22Rv1 (cell line): ENCODE data around the gene CTCF.

Experiments
- ZFX ChIP-seq: fragments of 450-650 bp; IDR thresholded peaks from 2 replicates; pipeline ENCODE4 v1.6.1; 2017; ENCODE audit warnings: antibody characterized with exemption, borderline replicate concordance
- TF ChIP-seq, protein P1 (sequence below): fragments of 450-650 bp; IDR thresholded peaks from 2 replicates; pipeline ENCODE4 v1.5.1; 2017; ENCODE audit warnings: mild to moderate bottlenecking

GRCh38 chr16:67664258-67664657 lies 101.9 kb downstream of the CTCF start:
- TF ChIP-seq, protein P1, sequence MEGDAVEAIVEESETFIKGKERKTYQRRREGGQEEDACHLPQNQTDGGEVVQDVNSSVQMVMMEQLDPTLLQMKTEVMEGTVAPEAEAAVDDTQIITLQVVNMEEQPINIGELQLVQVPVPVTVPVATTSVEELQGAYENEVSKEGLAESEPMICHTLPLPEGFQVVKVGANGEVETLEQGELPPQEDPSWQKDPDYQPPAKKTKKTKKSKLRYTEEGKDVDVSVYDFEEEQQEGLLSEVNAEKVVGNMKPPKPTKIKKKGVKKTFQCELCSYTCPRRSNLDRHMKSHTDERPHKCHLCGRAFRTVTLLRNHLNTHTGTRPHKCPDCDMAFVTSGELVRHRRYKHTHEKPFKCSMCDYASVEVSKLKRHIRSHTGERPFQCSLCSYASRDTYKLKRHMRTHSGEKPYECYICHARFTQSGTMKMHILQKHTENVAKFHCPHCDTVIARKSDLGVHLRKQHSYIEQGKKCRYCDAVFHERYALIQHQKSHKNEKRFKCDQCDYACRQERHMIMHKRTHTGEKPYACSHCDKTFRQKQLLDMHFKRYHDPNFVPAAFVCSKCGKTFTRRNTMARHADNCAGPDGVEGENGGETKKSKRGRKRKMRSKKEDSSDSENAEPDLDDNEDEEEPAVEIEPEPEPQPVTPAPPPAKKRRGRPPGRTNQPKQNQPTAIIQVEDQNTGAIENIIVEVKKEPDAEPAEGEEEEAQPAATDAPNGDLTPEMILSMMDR: no peak
- no peak for TF ChIP-seq ZFX
